ENCODE measurements around the gene RBBP5.
"Not testable (repeated sequence)": the region's sequence is repeated elsewhere in the genome, so short reads cannot be mapped to it uniquely, and the experiment has no call there.

The RBBP5 gene

GRCh38 chr1:205121660-205122488 is at the start of gene RBBP5:
RBBP5 (minus strand) TSS chr1:205121978; CDS start chr1:205121873, 105 bp downstream.
- DNase-seq, result peak; percentile 94

- no peak for DNase-seq
These were observed 49.6 kb upstream of the RBBP5 start for GRCh38 chr1:205171369-205171768.

- DNase-seq, result no peak
These were observed 48.9 kb upstream of the RBBP5 start for GRCh38 chr1:205170532-205171269.

- DNase-seq, result no peak
These were observed 47.5 kb upstream of the RBBP5 start for GRCh38 chr1:205169248-205169647.

GRCh38 chr1:205168291-205168690 is 46.5 kb upstream of the RBBP5 start:
- no peak for DNase-seq

- DNase-seq, result no peak
These were observed 40.5 kb upstream of the RBBP5 start for GRCh38 chr1:205162301-205162700.

GRCh38 chr1:205161076-205161475 is 39.3 kb upstream of the RBBP5 start:
- DNase-seq, result no peak

GRCh38 chr1:205158048-205158616 is 36.4 kb upstream of the RBBP5 start:
- DNase-seq, result no peak

GRCh38 chr1:205155665-205156377 is 34.0 kb upstream of the RBBP5 start:
- DNase-seq, result not testable (repeated sequence)

- no peak for DNase-seq
These were observed 30.7 kb upstream of the RBBP5 start for GRCh38 chr1:205152505-205152904.

- DNase-seq, result no peak
These were observed 29.1 kb upstream of the RBBP5 start for GRCh38 chr1:205150651-205151428.

GRCh38 chr1:205147191-205147835 is 25.5 kb upstream of the RBBP5 start:
- DNase-seq, result no peak

- no peak for DNase-seq
These were observed 23.0 kb upstream of the RBBP5 start for GRCh38 chr1:205144751-205145150.

GRCh38 chr1:205144046-205144720 is 22.4 kb upstream of the RBBP5 start:
- DNase-seq, result no peak

GRCh38 chr1:205142102-205142469 is 20.3 kb upstream of the RBBP5 start:
- DNase-seq, result no peak

- peak; percentile 31 for DNase-seq
These were observed 19.7 kb upstream of the RBBP5 start for GRCh38 chr1:205141236-205142101.

- DNase-seq, result no peak
These were observed 18.3 kb upstream of the RBBP5 start for GRCh38 chr1:205140113-205140512.

- DNase-seq, result no peak
These were observed 16.1 kb upstream of the RBBP5 start for GRCh38 chr1:205137901-205138300.

- no peak for DNase-seq
These were observed 11.5 kb upstream of the RBBP5 start for GRCh38 chr1:205133287-205133686.

GRCh38 chr1:205129447-205130029 is 7.8 kb upstream of the RBBP5 start:
- DNase-seq, result no peak
